ENCODE data around the gene ALG8. TPM values are rescaled to one million over a fixed set of nuclear protein-coding genes. Genes with fewer than 3 reads are reported as not detected.
A peak's percentile ranks its signal among the peaks of the same experiment; 100 is the strongest.
"Not testable (repeated sequence)": the region's sequence is repeated elsewhere in the genome, so short reads cannot be mapped to it uniquely, and the experiment has no call there.

The ALG8 gene
- polyA plus RNA-seq (2012; ENCODE audit: low read depth, missing spikeins), result 35.4 TPM

- peak; percentile 95 for FAIRE-seq
- peak; percentile 91 for DNase-seq (ENCODE audit: insufficient read length, low spot score)
- TF ChIP-seq SPI1 (IDR thresholded peaks at IDR 0.05; ENCODE audit: low read depth, low read length), result no peak
- TF ChIP-seq TAF1 (IDR thresholded peaks at IDR 0.05; ENCODE audit: low read depth, low read length), result peak; percentile 91
- TF ChIP-seq POLR2A (IDR thresholded peaks at IDR 0.05; ENCODE audit: low read depth, low read length), result peak; percentile 91
- peak; percentile 90 for TF ChIP-seq POLR2AphosphoS5 (IDR thresholded peaks at IDR 0.05; ENCODE audit: low read depth, low read length)
- TF ChIP-seq PAX5 (IDR thresholded peaks at IDR 0.05; ENCODE audit: insufficient read depth, low read length, severe bottlenecking), result no peak
Measured at GRCh38 chr11:78139422-78140391, at the start of gene ALG8. Gene ALG8 (minus strand): TSS chr11:78139626. CDS start chr11:78139588, 38 bp downstream.

GRCh38 chr11:78188286-78189173 is 49.1 kb upstream of the ALG8 start, which contains the start of the genes KCTD21 and USP35:
Gene KCTD21 (minus strand): TSS chr11:78188626. CDS start chr11:78174554, 14,072 bp downstream.
Gene USP35 (plus strand): TSS chr11:78188919. CDS start chr11:78196246, 7,327 bp downstream.
- TF ChIP-seq SPI1 (IDR thresholded peaks at IDR 0.05; ENCODE audit: low read depth, low read length), result no peak
- TF ChIP-seq TAF1 (IDR thresholded peaks at IDR 0.05; ENCODE audit: low read depth, low read length), result 0 out of 2 replicates have a peak, but pooled peaks have one; percentile 27
- TF ChIP-seq POLR2AphosphoS5 (IDR thresholded peaks at IDR 0.05; ENCODE audit: low read depth, low read length), result peak; percentile 52; the same call in 1 of the 2 replicates
- no peak for TF ChIP-seq POU2F2 (IDR thresholded peaks at IDR 0.05; ENCODE audit: low read depth, low read length)
- FAIRE-seq, result peak; percentile 98
- peak; percentile 99 for DNase-seq (ENCODE audit: insufficient read length, low spot score)

DNA sequence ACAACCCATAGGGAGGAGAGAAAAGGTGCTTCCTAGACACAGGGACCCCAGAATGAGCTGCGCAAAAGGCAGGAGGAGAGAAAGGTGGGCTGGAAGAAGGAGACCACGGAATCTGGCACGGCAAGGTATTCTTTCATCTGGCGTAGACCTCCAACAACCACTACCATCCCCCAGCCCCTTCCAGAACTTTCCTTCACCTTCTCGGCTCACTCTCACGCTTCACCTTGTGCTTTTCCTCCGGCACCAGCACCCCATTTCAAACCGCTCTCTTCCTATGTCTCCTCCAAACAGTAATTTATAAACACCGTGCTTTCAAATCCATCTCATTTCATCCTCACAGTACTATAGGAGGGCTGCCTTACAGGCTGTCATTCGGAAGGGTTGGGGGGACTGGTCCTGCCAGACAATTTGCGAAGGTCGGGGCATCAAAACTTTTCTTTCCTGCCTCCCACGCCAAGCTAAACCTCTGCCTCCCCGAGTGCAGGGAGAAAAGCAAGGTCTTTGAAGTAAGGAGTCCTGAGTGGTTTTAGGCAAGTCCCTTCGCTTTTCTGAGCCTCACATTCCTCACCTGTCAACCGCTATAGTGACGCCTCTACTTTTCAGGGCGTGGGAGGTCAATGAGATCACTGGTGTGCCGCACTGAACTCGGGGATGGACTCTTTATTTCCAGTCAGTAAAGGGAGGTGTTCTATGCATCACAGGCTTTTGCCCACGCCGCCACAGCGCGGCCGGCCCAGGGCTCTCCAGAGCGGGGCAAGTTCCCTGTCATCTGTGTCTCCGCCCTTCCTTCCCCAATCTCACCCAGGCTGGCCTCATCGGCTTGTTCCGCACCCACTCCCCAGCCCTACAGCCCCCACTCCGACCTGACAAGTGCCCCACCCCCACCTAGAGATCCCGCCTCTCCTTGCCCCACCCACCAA is 48.2 kb upstream of the ALG8 start:
- TF ChIP-seq PAX5 (IDR thresholded peaks at IDR 0.05; ENCODE audit: insufficient read depth, low read length, severe bottlenecking) (no peak), POU2F2 (IDR thresholded peaks at IDR 0.05; ENCODE audit: low read depth, low read length) (no peak), TAF1 (IDR thresholded peaks at IDR 0.05; ENCODE audit: low read depth, low read length) (no peak), SPI1 (IDR thresholded peaks at IDR 0.05; ENCODE audit: low read depth, low read length) (no peak), POLR2AphosphoS5 (IDR thresholded peaks at IDR 0.05; ENCODE audit: low read depth, low read length) (no peak), POLR2A (IDR thresholded peaks at IDR 0.05; ENCODE audit: low read depth, low read length) (no peak)
- peak; percentile 43 for DNase-seq (ENCODE audit: insufficient read length, low spot score)
- FAIRE-seq, result no peak

DNA sequence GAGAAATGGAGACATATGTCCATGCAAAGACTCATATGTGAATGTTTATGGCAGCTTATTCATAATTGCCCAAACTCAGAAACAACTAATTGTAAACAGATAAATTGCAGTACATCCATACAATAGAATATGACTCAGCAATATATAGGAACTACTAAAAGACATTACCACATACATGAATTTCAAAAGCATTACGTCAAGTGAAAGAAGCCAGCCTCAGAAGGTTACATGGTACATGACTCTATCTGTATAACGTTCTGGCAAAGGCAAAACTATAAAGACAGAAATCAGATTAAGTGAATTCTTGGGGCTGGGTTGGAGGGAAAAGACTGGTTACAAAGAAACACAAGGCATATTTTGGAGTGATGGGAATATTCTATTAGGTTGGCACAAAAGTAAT is 41.8 kb upstream of the ALG8 start:
- DNase-seq (ENCODE audit: insufficient read length, low spot score) (no peak), FAIRE-seq (no peak)
- TF ChIP-seq POLR2AphosphoS5 (IDR thresholded peaks at IDR 0.05; ENCODE audit: low read depth, low read length) (no peak), TAF1 (IDR thresholded peaks at IDR 0.05; ENCODE audit: low read depth, low read length) (no peak), POU2F2 (IDR thresholded peaks at IDR 0.05; ENCODE audit: low read depth, low read length) (no peak), SPI1 (IDR thresholded peaks at IDR 0.05; ENCODE audit: low read depth, low read length) (no peak), POLR2A (IDR thresholded peaks at IDR 0.05; ENCODE audit: low read depth, low read length) (no peak), PAX5 (IDR thresholded peaks at IDR 0.05; ENCODE audit: insufficient read depth, low read length, severe bottlenecking) (no peak)

- DNase-seq (ENCODE audit: insufficient read length, low spot score) (no peak), FAIRE-seq (no peak)
- TF ChIP-seq POLR2A (IDR thresholded peaks at IDR 0.05; ENCODE audit: low read depth, low read length) (no peak), POU2F2 (IDR thresholded peaks at IDR 0.05; ENCODE audit: low read depth, low read length) (no peak), POLR2AphosphoS5 (IDR thresholded peaks at IDR 0.05; ENCODE audit: low read depth, low read length) (no peak), TAF1 (IDR thresholded peaks at IDR 0.05; ENCODE audit: low read depth, low read length) (no peak), PAX5 (IDR thresholded peaks at IDR 0.05; ENCODE audit: insufficient read depth, low read length, severe bottlenecking) (no peak), SPI1 (IDR thresholded peaks at IDR 0.05; ENCODE audit: low read depth, low read length) (no peak)
Measured at GRCh38 chr11:78180751-78181150, 41.3 kb upstream of the ALG8 start.

DNA sequence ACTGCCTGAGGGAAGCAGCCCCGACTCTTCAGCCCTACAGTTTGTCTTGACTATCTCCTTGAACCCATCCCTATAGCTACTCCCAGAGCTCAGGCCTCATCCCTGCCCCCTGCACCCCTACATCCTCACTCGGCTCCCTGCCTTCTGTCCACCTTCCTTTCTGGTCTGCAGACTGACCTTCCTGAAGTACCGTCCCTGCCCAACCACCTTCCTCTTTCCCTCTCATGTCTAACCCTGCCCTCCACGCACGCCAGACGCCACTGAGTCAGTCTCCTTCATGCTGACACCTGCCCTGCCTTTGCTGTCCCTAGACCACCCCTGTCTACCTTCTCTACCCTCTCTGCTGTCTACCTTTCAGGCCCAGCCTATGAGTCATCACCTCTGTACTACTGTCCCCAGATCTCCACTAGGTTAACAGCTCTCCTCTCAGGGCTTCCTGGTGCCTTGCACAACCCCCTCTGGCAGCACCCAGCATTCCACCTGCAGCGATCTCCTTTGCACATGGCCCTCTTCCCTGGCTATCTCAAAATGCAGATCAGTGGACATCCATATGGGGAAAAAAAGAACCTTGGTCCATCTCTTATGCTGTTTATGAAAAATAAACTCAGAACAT is 40.1 kb upstream of the ALG8 start:
- DNase-seq (ENCODE audit: insufficient read length, low spot score), result no peak
- FAIRE-seq, result no peak
- TF ChIP-seq POLR2AphosphoS5 (IDR thresholded peaks at IDR 0.05; ENCODE audit: low read depth, low read length) (no peak), TAF1 (IDR thresholded peaks at IDR 0.05; ENCODE audit: low read depth, low read length) (no peak), POLR2A (IDR thresholded peaks at IDR 0.05; ENCODE audit: low read depth, low read length) (no peak), SPI1 (IDR thresholded peaks at IDR 0.05; ENCODE audit: low read depth, low read length) (no peak), POU2F2 (IDR thresholded peaks at IDR 0.05; ENCODE audit: low read depth, low read length) (no peak), PAX5 (IDR thresholded peaks at IDR 0.05; ENCODE audit: insufficient read depth, low read length, severe bottlenecking) (no peak)

GRCh38 chr11:78177216-78177615 is 37.8 kb upstream of the ALG8 start:
- TF ChIP-seq POLR2AphosphoS5 (IDR thresholded peaks at IDR 0.05; ENCODE audit: low read depth, low read length), result no peak
- no peak for FAIRE-seq
- no peak for DNase-seq (ENCODE audit: insufficient read length, low spot score)

DNA sequence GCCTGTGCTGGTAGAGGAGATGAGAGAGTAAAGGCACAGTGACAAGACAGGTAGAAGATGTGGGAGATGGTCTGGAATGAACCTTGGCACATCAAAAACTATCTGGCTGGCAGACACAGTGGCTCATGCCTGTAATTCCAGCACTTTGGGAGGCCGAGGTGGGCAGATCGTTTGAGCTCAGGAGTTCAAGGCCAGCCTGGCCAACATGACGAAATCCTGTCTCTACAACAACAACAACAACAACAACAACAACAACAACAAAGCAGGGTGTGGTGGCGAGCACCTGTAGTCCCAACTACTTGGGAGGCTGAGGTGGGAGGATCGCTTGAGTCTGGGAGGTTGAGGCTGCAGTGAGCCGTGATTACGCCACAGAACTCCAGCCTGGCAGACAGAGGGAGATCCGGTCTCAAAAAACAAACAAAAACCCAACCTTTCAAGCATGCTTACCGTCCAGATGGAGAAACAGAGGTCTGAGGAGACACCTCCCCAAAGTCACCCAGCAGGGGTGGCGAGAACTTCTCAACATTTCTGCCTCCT is 37.2 kb upstream of the ALG8 start:
- DNase-seq (ENCODE audit: insufficient read length, low spot score) (no peak), FAIRE-seq (no peak)
- no peak for TF ChIP-seq POLR2A (IDR thresholded peaks at IDR 0.05; ENCODE audit: low read depth, low read length)
- TF ChIP-seq PAX5 (IDR thresholded peaks at IDR 0.05; ENCODE audit: insufficient read depth, low read length, severe bottlenecking), result no peak
- no peak for TF ChIP-seq POLR2AphosphoS5 (IDR thresholded peaks at IDR 0.05; ENCODE audit: low read depth, low read length)
- TF ChIP-seq TAF1 (IDR thresholded peaks at IDR 0.05; ENCODE audit: low read depth, low read length), result no peak
- no peak for TF ChIP-seq SPI1 (IDR thresholded peaks at IDR 0.05; ENCODE audit: low read depth, low read length)
- no peak for TF ChIP-seq POU2F2 (IDR thresholded peaks at IDR 0.05; ENCODE audit: low read depth, low read length)

GRCh38 chr11:78175862-78176261 is 36.4 kb upstream of the ALG8 start:
- DNase-seq (ENCODE audit: insufficient read length, low spot score); FAIRE-seq: not testable (repeated sequence)
